ENCODE results near the gene BPIFB2. TPM values are rescaled to one million over a fixed set of nuclear protein-coding genes. Genes with fewer than 3 reads are reported as not detected.

The BPIFB2 gene
- total RNA-seq, 4 donors from 2014 or later: 0.19 to 93.5 (median 1.6) TPM; not detected in 1

- Histone ChIP-seq H3K4me3 (no peak overlapping the region), H3K9me3 (no peaks in the 10 kb centered on the region), H3K36me3 (no peaks in the 10 kb centered on the region), H3K27ac (no peak overlapping the region), H3K4me1 (no peaks in the 10 kb centered on the region), H3K27me3 (peaks cover 0 to 32% (median 0%) of the 10 kb centered on the region in 4 donors)
- no peak for TF ChIP-seq POLR2A (IDR thresholded peaks at IDR 0.05)
- TF ChIP-seq, protein P1, sequence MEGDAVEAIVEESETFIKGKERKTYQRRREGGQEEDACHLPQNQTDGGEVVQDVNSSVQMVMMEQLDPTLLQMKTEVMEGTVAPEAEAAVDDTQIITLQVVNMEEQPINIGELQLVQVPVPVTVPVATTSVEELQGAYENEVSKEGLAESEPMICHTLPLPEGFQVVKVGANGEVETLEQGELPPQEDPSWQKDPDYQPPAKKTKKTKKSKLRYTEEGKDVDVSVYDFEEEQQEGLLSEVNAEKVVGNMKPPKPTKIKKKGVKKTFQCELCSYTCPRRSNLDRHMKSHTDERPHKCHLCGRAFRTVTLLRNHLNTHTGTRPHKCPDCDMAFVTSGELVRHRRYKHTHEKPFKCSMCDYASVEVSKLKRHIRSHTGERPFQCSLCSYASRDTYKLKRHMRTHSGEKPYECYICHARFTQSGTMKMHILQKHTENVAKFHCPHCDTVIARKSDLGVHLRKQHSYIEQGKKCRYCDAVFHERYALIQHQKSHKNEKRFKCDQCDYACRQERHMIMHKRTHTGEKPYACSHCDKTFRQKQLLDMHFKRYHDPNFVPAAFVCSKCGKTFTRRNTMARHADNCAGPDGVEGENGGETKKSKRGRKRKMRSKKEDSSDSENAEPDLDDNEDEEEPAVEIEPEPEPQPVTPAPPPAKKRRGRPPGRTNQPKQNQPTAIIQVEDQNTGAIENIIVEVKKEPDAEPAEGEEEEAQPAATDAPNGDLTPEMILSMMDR (IDR thresholded peaks at IDR 0.05): no peak
- intact Hi-C loops (cut with DNase I): no loop called here
- WGBS, 2 donors: 70 to 73% methylated on average over 5 of the region's 5 CpGs
- DNase-seq: no peak
Observed at GRCh38 chr20:33024609-33025317, 17.3 kb downstream of the BPIFB2 start.

- no peaks in the 10 kb centered on the region for H3K36me3 ChIP-seq
- DNase-seq: no peak
- no peaks in the 10 kb centered on the region for H3K9me3 ChIP-seq
- H3K27ac ChIP-seq: no peak overlapping the region
- no peak for TF ChIP-seq POLR2A (IDR thresholded peaks at IDR 0.05)
- TF ChIP-seq, protein P1 (IDR thresholded peaks at IDR 0.05): no peak
- intact Hi-C loops (cut with DNase I): no loop called here
- peaks cover 0 to 32% (median 0%) of the 10 kb centered on the region in 4 donors for H3K27me3 ChIP-seq
- no peak overlapping the region for H3K4me3 ChIP-seq
- H3K4me1 ChIP-seq: no peaks in the 10 kb centered on the region
- 69 to 91% methylated on average over 9 of the region's 9 CpGs for WGBS, 2 donors
Observed at GRCh38 chr20:33025318-33025876, 17.9 kb downstream of the BPIFB2 start.

- intact Hi-C loops (cut with DNase I): no loop called here
- TF ChIP-seq, protein P1 (IDR thresholded peaks at IDR 0.05): no peak
- no peak for TF ChIP-seq POLR2A (IDR thresholded peaks at IDR 0.05)
- Histone ChIP-seq H3K9me3 (no peaks in the 10 kb centered on the region), H3K4me1 (no peaks in the 10 kb centered on the region), H3K36me3 (no peaks in the 10 kb centered on the region), H3K4me3 (no peak overlapping the region), H3K27me3 (peaks cover 0 to 32% (median 0%) of the 10 kb centered on the region in 4 donors), H3K27ac (no peak overlapping the region)
- no peak for DNase-seq
- 52 to 60% methylated on average over 3 to 5 of the region's 5 CpGs for WGBS, 2 donors
Observed at GRCh38 chr20:33026072-33026778, 18.7 kb downstream of the BPIFB2 start.

DNA sequence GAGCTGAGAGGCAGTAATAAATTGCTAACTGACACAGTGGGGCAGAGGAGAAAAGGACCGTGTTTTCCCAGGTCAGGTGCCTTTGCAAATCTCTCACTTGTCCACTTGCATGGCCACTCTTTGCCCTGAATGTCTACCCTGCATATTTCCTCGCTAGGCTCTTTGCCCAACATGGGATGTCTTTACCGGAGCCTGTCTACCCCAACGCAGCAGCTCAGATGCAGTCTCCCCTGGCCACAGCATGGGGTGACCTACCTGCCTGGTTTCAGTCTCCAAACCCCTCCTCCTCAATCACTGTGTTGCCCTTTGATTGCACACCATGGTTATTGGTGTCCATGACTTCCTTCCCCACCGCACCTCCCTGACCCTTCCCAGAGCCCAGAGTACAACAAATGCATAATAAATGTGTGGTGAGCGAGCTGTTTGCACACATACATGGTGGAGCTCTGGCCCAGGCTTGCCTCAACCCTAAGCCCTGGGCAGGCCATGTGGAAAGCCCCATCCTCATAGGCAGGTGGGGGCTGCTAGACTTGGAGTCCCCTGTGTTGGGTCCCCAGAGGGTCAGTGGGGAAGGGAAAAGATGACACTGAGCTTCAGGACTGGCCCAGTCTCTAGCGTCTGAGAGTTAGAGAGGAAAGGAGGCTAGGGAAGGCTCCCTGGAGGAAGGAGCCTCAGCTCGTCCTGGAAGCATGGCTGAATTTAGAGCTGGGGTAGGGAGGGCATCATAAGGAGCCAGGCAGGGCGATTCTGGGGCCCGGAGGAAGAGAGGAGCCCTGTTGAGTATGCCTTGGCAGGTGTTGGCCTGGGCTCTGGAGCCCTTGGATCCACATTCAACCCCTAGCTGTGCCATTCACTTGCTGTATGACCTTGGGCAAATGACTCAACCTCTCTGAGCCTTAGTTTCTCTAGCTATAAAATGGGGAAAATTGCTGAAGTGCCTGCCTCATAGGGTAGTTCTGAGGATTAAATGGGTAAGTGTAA is 19.6 kb downstream of the BPIFB2 start:
- H3K27me3 ChIP-seq: peaks cover 0 to 32% (median 0%) of the 10 kb centered on the region in 4 donors
- H3K4me1 ChIP-seq: no peaks in the 10 kb centered on the region
- intact Hi-C loops (cut with DNase I): no loop called here
- no peaks in the 10 kb centered on the region for H3K9me3 ChIP-seq
- H3K27ac ChIP-seq: no peak overlapping the region
- no peaks in the 10 kb centered on the region for H3K36me3 ChIP-seq
- TF ChIP-seq, protein P1 (IDR thresholded peaks at IDR 0.05): no peak
- TF ChIP-seq POLR2A (IDR thresholded peaks at IDR 0.05): no peak
- no peak for DNase-seq
- 70 to 71% methylated on average over 8 to 10 of the region's 10 CpGs for WGBS, 2 donors
- H3K4me3 ChIP-seq: no peak overlapping the region
